ENCODE data around the gene NDUFA12. TPM values are rescaled to one million over a fixed set of nuclear protein-coding genes. Genes with fewer than 3 reads are reported as not detected.

The NDUFA12 gene
- polyA plus RNA-seq, 1 experiment, result 188 TPM

- TF ChIP-seq CTCF (IDR thresholded peaks at IDR 0.05; ENCODE audit: low read depth, low read length), result no peak
- DNase-seq (ENCODE audit: low read depth, low spot score), result no peak
- Histone ChIP-seq H3K4me3 (ENCODE audit: low read depth, low read length) (no peak overlapping the region), H3K9me3 (ENCODE audit: control insufficient read depth, insufficient read depth, low read length) (no peaks in the 10 kb centered on the region), H3K27me3 (ENCODE audit: control insufficient read depth, insufficient read depth, low read length) (peaks cover 14% of the 10 kb centered on the region), H3K27ac (ENCODE audit: low read depth, low read length) (no peak overlapping the region)
- ChIA-PET CTCF (no interaction called here), POLR2A (no interaction called here)
Observed at GRCh38 chr12:94952325-94952724, 51.2 kb downstream of the NDUFA12 start.

- POLR2A ChIA-PET, result interaction anchor here (0.7 kb wide), 1 partner anchor 171 kb away, joined by 3 read pairs; no protein-coding TSS in a partner anchor
Observed at GRCh38 chr12:94951071-94951934, 52.2 kb downstream of the NDUFA12 start.

GRCh38 chr12:94948232-94948810, 55.2 kb downstream of the NDUFA12 start:
- TF ChIP-seq CTCF (IDR thresholded peaks at IDR 0.05; ENCODE audit: low read depth, low read length), result no peak
- Histone ChIP-seq H3K4me3 (ENCODE audit: low read depth, low read length) (no peak overlapping the region), H3K27ac (ENCODE audit: low read depth, low read length) (no peak overlapping the region), H3K9me3 (ENCODE audit: control insufficient read depth, insufficient read depth, low read length) (no peaks in the 10 kb centered on the region), H3K27me3 (ENCODE audit: control insufficient read depth, insufficient read depth, low read length) (peaks cover 6% of the 10 kb centered on the region)
- ChIA-PET CTCF (no interaction called here), POLR2A (interaction anchor here (0.6 kb wide), 1 partner anchor 14 kb away, joined by 3 read pairs; no protein-coding TSS in a partner anchor)
- DNase-seq (ENCODE audit: low read depth, low spot score), result no peak

More at GRCh38 chr12:94951071-94951934, 52.2 kb downstream of the NDUFA12 start:
- Histone ChIP-seq H3K27ac (ENCODE audit: low read depth, low read length) (no peak overlapping the region), H3K9me3 (ENCODE audit: control insufficient read depth, insufficient read depth, low read length) (no peaks in the 10 kb centered on the region), H3K27me3 (ENCODE audit: control insufficient read depth, insufficient read depth, low read length) (peaks cover 14% of the 10 kb centered on the region), H3K4me3 (ENCODE audit: low read depth, low read length) (no peak overlapping the region)
- no peak for TF ChIP-seq CTCF (IDR thresholded peaks at IDR 0.05; ENCODE audit: low read depth, low read length)
- CTCF ChIA-PET, result interaction anchor here (0.5 kb wide), 1 partner anchor 346 kb away, joined by 3 read pairs; no protein-coding TSS in a partner anchor
- DNase-seq (ENCODE audit: low read depth, low spot score), result no peak

GRCh38 chr12:94942663-94943062, 60.8 kb downstream of the NDUFA12 start:
- Histone ChIP-seq H3K4me3 (ENCODE audit: low read depth, low read length) (no peak overlapping the region), H3K9me3 (ENCODE audit: control insufficient read depth, insufficient read depth, low read length) (no peaks in the 10 kb centered on the region), H3K27ac (ENCODE audit: low read depth, low read length) (no peak overlapping the region), H3K27me3 (ENCODE audit: control insufficient read depth, insufficient read depth, low read length) (no peaks in the 10 kb centered on the region)
- DNase-seq (ENCODE audit: low read depth, low spot score), result no peak
- ChIA-PET POLR2A (no interaction called here), CTCF (no interaction called here)
- TF ChIP-seq CTCF (IDR thresholded peaks at IDR 0.05; ENCODE audit: low read depth, low read length), result no peak

- no peaks in the 10 kb centered on the region for H3K27me3 ChIP-seq (ENCODE audit: control insufficient read depth, insufficient read depth, low read length)
- no peak overlapping the region for H3K27ac ChIP-seq (ENCODE audit: low read depth, low read length)
- H3K4me3 ChIP-seq (ENCODE audit: low read depth, low read length), result no peak overlapping the region
- TF ChIP-seq CTCF (IDR thresholded peaks at IDR 0.05; ENCODE audit: low read depth, low read length), result no peak
- CTCF ChIA-PET, result no interaction called here
- H3K9me3 ChIP-seq (ENCODE audit: control insufficient read depth, insufficient read depth, low read length), result no peaks in the 10 kb centered on the region
- DNase-seq (ENCODE audit: low read depth, low spot score), result no peak
- POLR2A ChIA-PET, result no interaction called here
Observed at GRCh38 chr12:94941440-94941862, 62.0 kb downstream of the NDUFA12 start.

Measured in AG04450 (cell line).